Measurements from ENCODE around the gene GTPBP2. TPM values are rescaled to one million over a fixed set of nuclear protein-coding genes. Genes with fewer than 3 reads are reported as not detected.
A peak's percentile ranks its signal among the peaks of the same experiment; 100 is the strongest.

GTPBP2 gene
- total and polyA plus RNA-seq, 4 donors, result 26.2 to 62.9 (median 43.9) TPM

DNA sequence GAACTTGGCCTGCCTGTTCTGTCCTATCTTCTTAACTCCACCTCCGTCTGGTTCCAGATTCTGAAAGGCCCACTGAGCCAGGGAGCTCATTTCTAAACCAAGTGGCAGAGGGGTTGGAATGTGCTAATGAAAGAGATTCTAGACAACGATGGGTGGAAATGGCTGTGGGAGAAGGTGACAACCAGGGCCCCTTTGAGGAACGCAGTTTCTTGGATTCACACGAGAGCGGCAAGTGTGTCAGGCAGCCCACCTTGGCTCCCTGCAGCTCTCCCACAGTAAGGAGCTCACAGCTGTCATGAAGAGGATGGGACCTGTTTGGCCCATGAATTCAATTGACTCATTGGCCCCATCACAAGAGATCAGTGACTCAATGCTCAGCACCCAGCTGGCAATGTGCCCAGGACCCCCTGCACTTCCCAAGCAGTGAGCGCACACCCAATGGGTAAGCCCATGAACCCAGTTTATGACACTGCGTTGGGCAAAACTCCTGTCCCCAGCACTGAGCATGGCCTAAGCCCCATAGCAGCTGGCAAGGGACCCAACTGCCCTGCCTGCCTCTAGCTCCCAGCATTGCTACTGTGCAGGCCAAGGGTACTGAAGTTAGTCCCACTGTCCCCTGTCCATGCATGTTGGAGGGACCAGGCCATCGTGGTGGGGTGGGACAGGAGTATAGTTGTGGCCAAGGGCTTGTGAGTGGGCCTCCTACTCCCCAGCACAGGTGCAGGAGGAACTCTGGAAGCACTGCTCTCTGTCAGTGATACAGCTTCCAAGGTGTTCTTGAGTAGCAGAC lies 42.1 kb upstream of the GTPBP2 start:
- no peaks in the 10 kb centered on the region for H3K27me3 ChIP-seq (ENCODE audit: control insufficient read depth, insufficient read depth, low read length)
- no peak for DNase-seq (ENCODE audit: low read depth in 4 of 6, low spot score in 6 of 6)
- no peak overlapping the region for H3K4me3 ChIP-seq (ENCODE audit: low read depth, low read length)
- peaks cover 69% of the 10 kb centered on the region for H3K36me3 ChIP-seq (ENCODE audit: control insufficient read depth, insufficient read depth, low read length)
- 94% methylated on average over 7 of the region's 8 CpGs for WGBS (ENCODE audit: insufficient coverage)
- H3K9me3 ChIP-seq (ENCODE audit: control insufficient read depth, insufficient read depth, low read length), result no peaks in the 10 kb centered on the region
- H3K4me1 ChIP-seq (ENCODE audit: control insufficient read depth, insufficient read depth, low read length), result peaks cover 63% of the 10 kb centered on the region
- peak overlapping the region; percentile 7 for H3K27ac ChIP-seq (ENCODE audit: low read depth, low read length)

DNA sequence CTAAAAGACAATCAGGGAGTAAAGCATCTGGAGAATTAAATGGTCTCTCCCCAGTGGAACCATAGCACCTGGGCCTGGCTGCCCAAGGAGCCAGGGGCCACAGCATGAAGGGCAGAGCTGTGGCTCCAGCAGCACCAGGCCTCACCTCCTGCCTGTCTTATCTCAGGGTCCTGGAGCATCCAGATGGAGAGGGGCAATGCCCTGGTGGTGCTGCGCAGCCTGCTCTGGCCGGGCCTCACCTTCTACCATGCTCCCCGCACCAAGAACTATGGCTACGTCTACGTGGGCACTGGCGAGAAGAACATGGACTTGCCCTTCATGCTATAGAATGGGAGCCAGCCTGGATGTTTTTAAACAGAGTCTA lies 41.5 kb upstream of the GTPBP2 start:
- peaks cover 63% of the 10 kb centered on the region for H3K4me1 ChIP-seq (ENCODE audit: control insufficient read depth, insufficient read depth, low read length)
- H3K27ac ChIP-seq (ENCODE audit: low read depth, low read length), result no peak overlapping the region
- WGBS (ENCODE audit: insufficient coverage), result 96% methylated on average over 6 of the region's 6 CpGs
- no peaks in the 10 kb centered on the region for H3K9me3 ChIP-seq (ENCODE audit: control insufficient read depth, insufficient read depth, low read length)
- no peak overlapping the region for H3K4me3 ChIP-seq (ENCODE audit: low read depth, low read length)
- H3K27me3 ChIP-seq (ENCODE audit: control insufficient read depth, insufficient read depth, low read length), result no peaks in the 10 kb centered on the region
- H3K36me3 ChIP-seq (ENCODE audit: control insufficient read depth, insufficient read depth, low read length), result peaks cover 64% of the 10 kb centered on the region
- DNase-seq (ENCODE audit: low read depth in 4 of 6, low spot score in 6 of 6), result no peak

DNA sequence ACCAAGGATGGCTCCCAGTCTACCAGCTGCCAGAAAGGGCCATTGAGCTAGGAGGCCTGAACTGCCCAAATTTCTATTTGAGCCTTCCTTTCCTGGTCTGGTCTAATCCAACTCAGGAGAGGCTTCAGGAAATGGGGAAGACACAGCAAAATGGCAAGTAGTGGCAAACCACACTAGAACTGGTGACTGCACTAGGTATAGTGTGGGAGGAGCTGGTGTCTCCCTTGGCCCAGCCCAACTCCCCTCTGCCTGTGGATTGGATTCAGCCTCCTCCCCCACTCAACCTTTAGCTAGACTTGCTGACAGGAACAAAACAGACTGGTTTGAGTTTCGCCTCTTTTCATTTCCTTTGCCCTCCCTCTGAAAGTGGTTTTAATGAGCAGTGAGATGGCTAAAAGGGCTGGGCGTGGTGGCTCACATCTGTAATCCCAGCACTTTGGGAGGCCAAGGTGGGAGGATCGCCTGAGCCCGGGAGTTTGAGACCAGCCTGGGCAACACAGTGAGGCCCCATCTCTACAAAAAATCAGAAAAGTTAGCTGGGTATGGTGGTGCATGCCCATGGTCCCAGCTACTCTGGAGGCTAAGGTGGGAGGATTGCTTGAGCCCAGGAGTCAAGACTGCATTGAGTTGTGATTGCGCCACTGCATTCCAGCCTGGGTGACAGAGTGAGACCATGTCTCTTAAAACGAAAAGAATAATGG lies 41.0 kb upstream of the GTPBP2 start:
- Histone ChIP-seq H3K9me3 (ENCODE audit: control insufficient read depth, insufficient read depth, low read length) (no peaks in the 10 kb centered on the region), H3K27ac (ENCODE audit: low read depth, low read length) (peak overlapping the region; percentile 52), H3K4me3 (ENCODE audit: low read depth, low read length) (no peak overlapping the region), H3K27me3 (ENCODE audit: control insufficient read depth, insufficient read depth, low read length) (no peaks in the 10 kb centered on the region), H3K36me3 (ENCODE audit: control insufficient read depth, insufficient read depth, low read length) (peaks cover 59% of the 10 kb centered on the region), H3K4me1 (ENCODE audit: control insufficient read depth, insufficient read depth, low read length) (peaks cover 63% of the 10 kb centered on the region)
- no peak for DNase-seq (ENCODE audit: low read depth in 4 of 6, low spot score in 6 of 6)
- 93% methylated on average over 3 of the region's 6 CpGs for WGBS (ENCODE audit: insufficient coverage)

DNA sequence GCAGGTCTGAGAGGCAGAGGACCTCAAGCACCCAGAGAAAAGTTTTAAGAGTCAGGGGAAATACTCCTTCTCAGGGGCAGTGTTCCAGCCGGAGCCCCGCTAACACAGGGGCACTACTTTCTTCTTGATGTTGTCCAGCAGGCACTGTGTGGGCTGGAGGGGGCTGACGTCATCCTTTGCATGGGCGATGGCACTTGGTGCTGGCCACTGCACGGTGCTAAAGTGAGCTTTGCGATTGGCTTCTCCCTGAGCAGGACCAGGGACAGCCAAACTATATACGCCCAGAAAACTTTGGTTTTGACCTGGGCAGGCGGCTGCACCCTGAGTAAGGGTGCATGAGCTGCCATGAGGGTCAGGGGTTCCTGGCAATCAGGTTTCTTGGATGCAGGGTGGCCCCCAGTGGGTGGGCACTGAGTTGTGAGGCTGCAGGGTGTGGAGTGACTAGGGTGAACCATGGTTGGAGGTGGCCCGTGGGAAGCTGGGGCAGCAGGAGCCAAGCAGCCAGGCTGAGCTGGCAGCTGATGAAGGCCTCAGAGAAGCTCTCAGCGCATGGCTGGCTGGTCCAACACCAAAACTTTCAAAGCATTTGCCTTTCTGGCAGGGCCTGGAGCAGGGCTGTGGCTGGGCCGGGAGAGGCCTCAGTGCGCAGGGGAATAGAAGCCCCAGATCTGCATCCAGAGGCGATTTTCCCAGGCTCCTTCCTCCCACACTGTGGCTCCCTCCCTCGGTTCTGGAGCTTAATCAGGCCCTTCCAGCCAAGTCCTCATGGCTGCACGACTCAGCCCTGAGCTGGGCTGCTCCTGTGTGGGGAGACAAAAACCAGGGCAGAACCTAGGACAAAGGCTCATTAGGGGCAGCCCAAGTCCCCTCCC lies 40.2 kb upstream of the GTPBP2 start:
- Histone ChIP-seq H3K27me3 (ENCODE audit: control insufficient read depth, insufficient read depth, low read length) (no peaks in the 10 kb centered on the region), H3K4me1 (ENCODE audit: control insufficient read depth, insufficient read depth, low read length) (peaks cover 63% of the 10 kb centered on the region), H3K4me3 (ENCODE audit: low read depth, low read length) (no peak overlapping the region), H3K36me3 (ENCODE audit: control insufficient read depth, insufficient read depth, low read length) (peaks cover 52% of the 10 kb centered on the region), H3K9me3 (ENCODE audit: control insufficient read depth, insufficient read depth, low read length) (no peaks in the 10 kb centered on the region), H3K27ac (ENCODE audit: low read depth, low read length) (peak overlapping the region; percentile 52)
- 60% methylated on average over 15 of the region's 15 CpGs for WGBS (ENCODE audit: insufficient coverage)
- peak in 1 of 6 donors; percentile 61 for DNase-seq (ENCODE audit: low read depth in 4 of 6, low spot score in 6 of 6)

DNA sequence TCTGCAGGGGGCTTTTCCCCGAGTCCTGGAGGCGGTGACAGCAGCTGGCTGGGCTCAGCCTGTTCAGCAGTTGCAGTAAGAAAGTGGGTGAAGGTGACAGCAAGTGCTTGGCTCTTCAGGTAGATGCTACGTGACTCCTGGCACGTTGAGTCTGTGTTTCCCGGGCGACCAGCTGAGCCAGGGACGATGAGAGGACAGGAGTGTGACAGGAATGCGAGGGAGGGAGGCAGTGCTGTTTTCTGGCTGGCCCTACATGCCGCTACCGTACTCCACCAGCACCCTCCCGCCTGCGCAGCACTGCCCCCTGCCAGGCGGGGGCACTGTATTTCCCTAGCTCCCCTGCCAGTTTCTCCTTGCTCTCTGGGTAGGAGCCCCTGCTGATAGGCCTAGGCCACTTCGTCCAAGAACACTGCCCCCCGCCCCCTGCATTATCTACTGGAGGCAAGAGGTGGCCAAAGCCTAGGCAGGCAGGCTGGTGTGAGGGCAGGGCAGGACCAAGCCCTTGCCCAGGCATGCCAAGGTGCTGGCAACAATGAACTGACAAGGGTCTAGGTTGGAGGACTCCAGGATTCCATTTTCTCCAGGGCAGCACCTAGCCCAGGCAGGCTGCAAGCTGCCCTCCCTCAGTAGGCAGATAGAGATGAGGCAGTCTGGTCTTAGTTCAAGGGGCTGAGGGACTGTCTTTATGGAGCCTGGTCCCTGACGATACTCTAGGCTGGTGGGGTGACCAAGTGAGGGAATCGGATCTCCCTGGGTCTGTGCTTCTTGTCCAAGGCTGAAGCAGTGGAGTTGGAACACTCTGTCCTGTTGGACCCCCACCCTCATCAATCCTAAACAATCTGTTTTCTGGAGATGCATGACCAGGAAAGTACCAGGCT lies 39.3 kb upstream of the GTPBP2 start:
- Histone ChIP-seq H3K9me3 (ENCODE audit: control insufficient read depth, insufficient read depth, low read length) (no peaks in the 10 kb centered on the region), H3K4me3 (ENCODE audit: low read depth, low read length) (no peak overlapping the region), H3K27me3 (ENCODE audit: control insufficient read depth, insufficient read depth, low read length) (no peaks in the 10 kb centered on the region), H3K4me1 (ENCODE audit: control insufficient read depth, insufficient read depth, low read length) (peaks cover 56% of the 10 kb centered on the region), H3K36me3 (ENCODE audit: control insufficient read depth, insufficient read depth, low read length) (peaks cover 44% of the 10 kb centered on the region), H3K27ac (ENCODE audit: low read depth, low read length) (no peak overlapping the region)
- peak in 2 of 6 donors; percentile 57 to 88 for DNase-seq (ENCODE audit: low read depth in 4 of 6, low spot score in 6 of 6)
- WGBS (ENCODE audit: insufficient coverage), result 11% methylated on average over 17 of the region's 17 CpGs

DNA sequence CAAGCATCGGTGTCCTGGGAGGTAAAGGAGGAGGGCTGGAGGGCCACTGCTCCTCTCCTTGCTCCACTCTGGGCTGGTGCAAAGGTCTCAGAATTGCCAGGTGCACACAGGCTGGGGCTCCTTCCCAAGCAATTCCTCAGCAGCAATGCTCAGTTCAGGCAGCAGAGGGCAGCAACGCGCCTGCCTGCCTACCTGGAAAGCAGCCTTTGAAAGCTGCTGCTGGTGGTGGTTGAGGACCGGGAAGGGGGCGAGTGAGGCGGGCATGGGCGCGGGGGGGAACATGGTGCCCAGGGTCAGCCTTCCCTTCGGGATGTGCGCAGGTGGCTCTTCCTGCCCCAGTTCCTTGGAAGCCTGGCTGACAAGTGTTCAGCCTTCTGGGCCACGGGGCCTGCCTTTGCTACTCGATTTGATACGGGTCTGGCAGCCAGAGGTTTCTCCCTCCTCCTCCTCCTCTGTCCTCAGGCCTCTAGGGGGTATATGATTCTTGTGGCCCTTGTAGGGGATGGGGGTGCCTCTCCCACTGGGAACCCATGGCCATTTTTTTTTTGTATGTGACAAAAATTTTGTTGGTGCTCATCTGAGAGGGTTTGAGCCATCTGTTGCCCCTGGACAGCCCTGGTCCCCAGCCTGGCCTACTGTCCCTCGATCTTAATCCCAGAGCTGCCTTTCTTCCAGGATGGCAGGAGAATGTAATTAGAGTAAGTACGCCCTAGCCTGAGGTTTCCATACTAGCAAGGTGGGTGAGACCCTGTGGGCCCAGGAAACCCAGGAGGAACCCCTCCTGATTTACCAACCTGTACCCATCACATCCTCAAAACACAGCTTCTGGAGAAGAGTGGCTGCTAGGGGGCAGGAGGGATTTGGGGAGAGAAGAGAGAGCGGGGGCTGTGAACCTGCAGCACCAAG lies 38.4 kb upstream of the GTPBP2 start:
- WGBS (ENCODE audit: insufficient coverage), result 5% methylated on average over 11 of the region's 16 CpGs
- peaks cover 47% of the 10 kb centered on the region for H3K4me1 ChIP-seq (ENCODE audit: control insufficient read depth, insufficient read depth, low read length)
- peak in 4 of 6 donors; percentile 75 to 95 (median 86) for DNase-seq (ENCODE audit: low read depth in 4 of 6, low spot score in 6 of 6)
- peaks cover 35% of the 10 kb centered on the region for H3K36me3 ChIP-seq (ENCODE audit: control insufficient read depth, insufficient read depth, low read length)
- peak overlapping the region; percentile 30 for H3K27ac ChIP-seq (ENCODE audit: low read depth, low read length)
- H3K27me3 ChIP-seq (ENCODE audit: control insufficient read depth, insufficient read depth, low read length), result no peaks in the 10 kb centered on the region
- no peaks in the 10 kb centered on the region for H3K9me3 ChIP-seq (ENCODE audit: control insufficient read depth, insufficient read depth, low read length)
- no peak overlapping the region for H3K4me3 ChIP-seq (ENCODE audit: low read depth, low read length)

DNA sequence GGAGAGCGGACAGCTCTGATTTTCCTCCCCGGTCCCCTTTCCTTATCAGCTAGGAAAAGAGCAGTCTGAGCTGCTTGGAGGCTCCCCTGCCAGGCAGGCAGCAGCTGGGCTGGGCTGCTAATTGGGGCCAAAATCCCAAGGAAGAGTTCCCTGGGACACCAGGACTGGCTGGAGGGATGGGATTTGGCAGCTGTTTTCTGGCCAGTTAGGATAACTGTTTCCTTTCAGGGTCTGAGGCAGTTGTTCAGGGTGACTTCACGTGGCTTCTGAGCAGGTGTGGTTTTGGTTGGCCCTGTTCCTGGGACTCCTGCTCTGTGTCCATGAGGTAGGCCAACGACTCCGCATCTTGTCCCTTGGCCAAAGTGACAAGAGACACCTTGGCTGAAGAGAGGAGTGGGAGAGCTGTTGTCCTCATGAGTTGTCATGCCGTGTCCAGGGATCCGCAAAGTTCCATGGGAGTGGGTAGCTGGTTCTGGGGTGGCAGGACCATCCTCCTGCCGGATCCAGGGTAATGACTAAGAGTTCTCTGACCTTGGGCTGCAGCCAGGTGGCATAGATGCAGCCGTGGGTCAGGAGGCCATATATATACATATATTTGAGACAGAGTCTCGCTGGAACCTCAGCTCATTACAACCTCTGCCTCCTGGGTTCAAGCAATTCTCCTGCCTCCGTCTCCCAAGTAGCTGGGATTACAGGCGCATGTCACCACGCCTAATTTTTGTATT lies 37.3 kb upstream of the GTPBP2 start:
- Histone ChIP-seq H3K4me1 (ENCODE audit: control insufficient read depth, insufficient read depth, low read length) (peaks cover 40% of the 10 kb centered on the region), H3K27ac (ENCODE audit: low read depth, low read length) (no peak overlapping the region), H3K27me3 (ENCODE audit: control insufficient read depth, insufficient read depth, low read length) (no peaks in the 10 kb centered on the region), H3K9me3 (ENCODE audit: control insufficient read depth, insufficient read depth, low read length) (no peaks in the 10 kb centered on the region), H3K36me3 (ENCODE audit: control insufficient read depth, insufficient read depth, low read length) (peaks cover 24% of the 10 kb centered on the region), H3K4me3 (ENCODE audit: low read depth, low read length) (no peak overlapping the region)
- DNase-seq (ENCODE audit: low read depth in 4 of 6, low spot score in 6 of 6), result no peak
- 81% methylated on average over 7 of the region's 13 CpGs for WGBS (ENCODE audit: insufficient coverage)

DNA sequence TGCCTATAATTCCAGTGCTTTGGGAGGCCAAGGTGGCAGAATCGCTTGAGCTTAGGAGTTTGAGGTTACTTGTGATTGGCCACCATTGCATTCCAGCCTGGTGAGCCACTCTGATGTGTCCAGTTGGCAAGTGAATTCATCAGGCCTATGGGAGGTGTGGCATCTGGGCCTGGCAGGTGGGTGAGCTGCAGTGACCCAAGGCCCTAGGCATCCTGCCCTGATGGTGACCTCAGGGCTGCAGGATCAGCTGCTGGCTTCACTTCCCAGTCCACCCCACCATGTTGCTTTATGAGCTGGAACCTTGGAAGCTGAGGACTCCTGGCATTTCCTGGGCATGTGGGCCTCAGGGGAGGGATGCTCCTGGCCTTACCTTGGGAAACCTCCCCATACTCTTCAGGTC lies 36.3 kb upstream of the GTPBP2 start:
- DNase-seq (ENCODE audit: low read depth in 4 of 6, low spot score in 6 of 6), result no peak
- peaks cover 37% of the 10 kb centered on the region for H3K4me1 ChIP-seq (ENCODE audit: control insufficient read depth, insufficient read depth, low read length)
- H3K9me3 ChIP-seq (ENCODE audit: control insufficient read depth, insufficient read depth, low read length), result no peaks in the 10 kb centered on the region
- H3K27me3 ChIP-seq (ENCODE audit: control insufficient read depth, insufficient read depth, low read length), result no peaks in the 10 kb centered on the region
- H3K36me3 ChIP-seq (ENCODE audit: control insufficient read depth, insufficient read depth, low read length), result peaks cover 15% of the 10 kb centered on the region
- 100% methylated on average over 1 of the region's 1 CpG for WGBS (ENCODE audit: insufficient coverage)
- H3K4me3 ChIP-seq (ENCODE audit: low read depth, low read length), result no peak overlapping the region
- H3K27ac ChIP-seq (ENCODE audit: low read depth, low read length), result no peak overlapping the region

Measured in spinal cord (tissue), 10 donors.